Astrocyte (in vitro differentiated cells and primary cell): ENCODE data around the gene LCLAT1.

Experiments used
- EZH2 ChIP-seq: IDR thresholded peaks from 2 replicates; pipeline ENCODE4 v1.6.1; 2012; ENCODE audit warnings: mild to moderate bottlenecking, low read length, inconsistent platforms; ENCODE audit not compliant: insufficient read depth
- TF ChIP-seq, protein P1 (sequence below): IDR thresholded peaks from 2 replicates; pipeline ENCODE4 v1.5.1; 2011; ENCODE audit warnings: low read depth, mild to moderate bottlenecking, inconsistent platforms, low read length, moderate library complexity; ENCODE audit not compliant: insufficient read depth

GRCh38 chr2:30559544-30560275 is 112.7 kb downstream of the LCLAT1 start:
- TF ChIP-seq, protein P1, sequence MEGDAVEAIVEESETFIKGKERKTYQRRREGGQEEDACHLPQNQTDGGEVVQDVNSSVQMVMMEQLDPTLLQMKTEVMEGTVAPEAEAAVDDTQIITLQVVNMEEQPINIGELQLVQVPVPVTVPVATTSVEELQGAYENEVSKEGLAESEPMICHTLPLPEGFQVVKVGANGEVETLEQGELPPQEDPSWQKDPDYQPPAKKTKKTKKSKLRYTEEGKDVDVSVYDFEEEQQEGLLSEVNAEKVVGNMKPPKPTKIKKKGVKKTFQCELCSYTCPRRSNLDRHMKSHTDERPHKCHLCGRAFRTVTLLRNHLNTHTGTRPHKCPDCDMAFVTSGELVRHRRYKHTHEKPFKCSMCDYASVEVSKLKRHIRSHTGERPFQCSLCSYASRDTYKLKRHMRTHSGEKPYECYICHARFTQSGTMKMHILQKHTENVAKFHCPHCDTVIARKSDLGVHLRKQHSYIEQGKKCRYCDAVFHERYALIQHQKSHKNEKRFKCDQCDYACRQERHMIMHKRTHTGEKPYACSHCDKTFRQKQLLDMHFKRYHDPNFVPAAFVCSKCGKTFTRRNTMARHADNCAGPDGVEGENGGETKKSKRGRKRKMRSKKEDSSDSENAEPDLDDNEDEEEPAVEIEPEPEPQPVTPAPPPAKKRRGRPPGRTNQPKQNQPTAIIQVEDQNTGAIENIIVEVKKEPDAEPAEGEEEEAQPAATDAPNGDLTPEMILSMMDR: no peak
- no peak for TF ChIP-seq EZH2
